ENCODE data around the gene KCNH8.

DNA sequence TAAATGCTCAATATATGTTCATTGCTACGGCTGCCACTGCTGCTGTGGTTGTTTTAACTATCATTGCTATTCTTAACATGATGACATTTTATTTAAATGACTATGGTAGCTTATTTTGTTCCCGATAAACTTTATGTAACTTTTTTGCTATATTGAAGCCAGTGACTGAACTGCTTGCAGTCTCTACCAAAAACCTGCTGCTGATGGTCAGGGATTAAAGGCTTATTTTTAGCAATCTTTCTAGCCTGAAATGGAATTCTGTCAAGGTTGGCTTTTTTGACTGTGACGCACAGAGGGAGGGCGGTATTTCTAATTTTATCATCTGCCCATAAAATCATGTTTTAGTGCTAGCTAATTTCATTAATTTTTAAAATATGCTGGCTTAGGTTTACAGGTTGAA lies 271.8 kb downstream of the KCNH8 start:
- TF ChIP-seq CTCF (IDR thresholded peaks at IDR 0.05), result no peak
- no peak for TF ChIP-seq POLR2A (IDR thresholded peaks at IDR 0.05)
- TF ChIP-seq POLR2AphosphoS5 (IDR thresholded peaks at IDR 0.05), result no peak
